HG02885 (cell line): ENCODE data around the gene PPP1R12C.
"Not testable (repeated sequence)": the region's sequence is repeated elsewhere in the genome, so short reads cannot be mapped to it uniquely, and the experiment has no call there.

ENCODE experiments used
- ATAC-seq: cut with Tn5 transposase; IDR thresholded peaks from one replicate; pipeline ENCODE4 v1.9.1; 2021; ENCODE audit warnings: mild to moderate bottlenecking; ENCODE audit not compliant: unreplicated experiment, poor library complexity

Gene PPP1R12C

GRCh38 chr19:55113570-55114039, 3.8 kb downstream of the PPP1R12C start:
- no peak for ATAC-seq

GRCh38 chr19:55112777-55113569, 4.5 kb downstream of the PPP1R12C start:
- no peak for ATAC-seq

GRCh38 chr19:55112246-55112776, 5.1 kb downstream of the PPP1R12C start:
- no peak for ATAC-seq

GRCh38 chr19:55111238-55111831, 6.1 kb downstream of the PPP1R12C start:
- no peak for ATAC-seq

GRCh38 chr19:55109527-55110291, 7.7 kb downstream of the PPP1R12C start:
- ATAC-seq, result no peak

GRCh38 chr19:55107252-55107651, 10.2 kb downstream of the PPP1R12C start:
- not testable (repeated sequence) for ATAC-seq

GRCh38 chr19:55106591-55106990, 10.8 kb downstream of the PPP1R12C start:
- no peak for ATAC-seq

- no peak for ATAC-seq
Measured at GRCh38 chr19:55105237-55105636, 12.2 kb downstream of the PPP1R12C start.

- no peak for ATAC-seq
Measured at GRCh38 chr19:55103190-55103589, 14.2 kb downstream of the PPP1R12C start.

- no peak for ATAC-seq
Measured at GRCh38 chr19:55101261-55101660, 16.2 kb downstream of the PPP1R12C start.

- ATAC-seq, result no peak
Measured at GRCh38 chr19:55099557-55100506, 17.6 kb downstream of the PPP1R12C start.

GRCh38 chr19:55098716-55099556, 18.5 kb downstream of the PPP1R12C start:
- ATAC-seq, result no peak

- no peak for ATAC-seq
Measured at GRCh38 chr19:55097864-55098715, 19.3 kb downstream of the PPP1R12C start.

- ATAC-seq, result no peak
Measured at GRCh38 chr19:55096061-55096701, 21.3 kb downstream of the PPP1R12C start.

GRCh38 chr19:55095260-55096060, 22.0 kb downstream of the PPP1R12C start:
- no peak for ATAC-seq

- no peak for ATAC-seq
Measured at GRCh38 chr19:55094456-55095259, 22.8 kb downstream of the PPP1R12C start.
